DOHH2 (cell line): ENCODE data around the gene NFKB1.

Experiments used
- H3F3A ChIP-seq: fragments of 200-600 bp; sonication (generic), shearing (Covaris generic); 2 replicates; pipeline ENCODE4 v1.6.0; 2016; ENCODE audit warnings: antibody characterized with exemption, mild to moderate bottlenecking; ENCODE audit not compliant: control insufficient read depth, insufficient read depth
- H3K27ac ChIP-seq: fragments of 200-600 bp; sonication (generic); 2 replicates; pipeline ENCODE4 v1.5.1; 2014; ENCODE audit warnings: low read depth, mild to moderate bottlenecking, low read length, moderate library complexity
- H3K27me3 ChIP-seq: fragments of 200-600 bp; sonication (generic); 2 replicates; pipeline ENCODE4 v1.6.1; 2014; ENCODE audit warnings: mild to moderate bottlenecking, low read length, mixed read lengths; ENCODE audit not compliant: control insufficient read depth
- H3K36me3 ChIP-seq: fragments of 200-600 bp; sonication (generic); 2 replicates; pipeline ENCODE4 v1.6.1; 2014; ENCODE audit warnings: mild to moderate bottlenecking, low read length, moderate library complexity, mixed read lengths; ENCODE audit not compliant: control insufficient read depth
- H3K4me1 ChIP-seq: fragments of 200-600 bp; sonication (generic); 2 replicates; pipeline ENCODE4 v1.6.1; 2014; ENCODE audit warnings: mild to moderate bottlenecking, low read length, mixed read lengths; ENCODE audit not compliant: control insufficient read depth
- H3K4me2 ChIP-seq: fragments of 200-600 bp; sonication (generic); 2 replicates; pipeline ENCODE4 v1.6.0; 2014; ENCODE audit warnings: mild to moderate bottlenecking, low read length, moderate library complexity
- H3K4me3 ChIP-seq: fragments of 200-600 bp; sonication (generic); 2 replicates; pipeline ENCODE4 v1.5.1; 2014; ENCODE audit warnings: mild to moderate bottlenecking, low read length, mixed read lengths
- H3K79me2 ChIP-seq: fragments of 200-600 bp; sonication (generic); 2 replicates; pipeline ENCODE4 v1.6.1; 2014; ENCODE audit warnings: mild to moderate bottlenecking, low read length, mixed read lengths; ENCODE audit not compliant: control insufficient read depth
- H3K9me2 ChIP-seq: fragments of 200-600 bp; sonication (generic); replicated peaks from 2 replicates; pipeline ENCODE4 v1.6.1; 2014; ENCODE audit warnings: mild to moderate bottlenecking, low read length, mixed read lengths; ENCODE audit not compliant: control insufficient read depth
- H3K9me3 ChIP-seq: fragments of 200-600 bp; sonication (generic); 2 replicates; pipeline ENCODE4 v1.6.1; 2014; ENCODE audit warnings: antibody characterized with exemption, low read length, mixed read lengths; ENCODE audit not compliant: control insufficient read depth, insufficient read depth
- H4K20me1 ChIP-seq: fragments of 200-600 bp; sonication (generic); 2 replicates; pipeline ENCODE4 v1.6.0; 2014; ENCODE audit warnings: low read depth, mild to moderate bottlenecking, antibody characterized with exemption, low read length, moderate library complexity; ENCODE audit not compliant: control insufficient read depth, insufficient read depth
- EZH2phosphoT487 ChIP-seq: fragments of 200-600 bp; sonication (generic); IDR thresholded peaks from 2 replicates; pipeline ENCODE4 v1.6.1; 2017; ENCODE audit warnings: borderline replicate concordance, mild to moderate bottlenecking, antibody characterized with exemption, low read length, moderate library complexity, mixed read lengths
- TF ChIP-seq, protein P1 (sequence below): fragments of 200-600 bp; sonication (generic); IDR thresholded peaks from one replicate; pipeline ENCODE4 v1.5.1; 2014; ENCODE audit warnings: antibody characterized with exemption, mild to moderate bottlenecking, low read depth, low read length; ENCODE audit not compliant: poor library complexity, severe bottlenecking

NFKB1 gene

GRCh38 chr4:102572452-102572851 lies 71.3 kb downstream of the NFKB1 start:
- no peak overlapping the region for H3K27ac ChIP-seq
- H3K4me3 ChIP-seq = no peak overlapping the region
- no peaks in the 10 kb centered on the region for H3K9me2 ChIP-seq
- H3K4me1 ChIP-seq = peaks cover 11% of the 10 kb centered on the region
- H4K20me1 ChIP-seq = no peaks in the 10 kb centered on the region; the same call in 1 of the 2 replicates
- no peak overlapping the region for H3K4me2 ChIP-seq
- no peak for TF ChIP-seq EZH2phosphoT487
- TF ChIP-seq, protein P1, sequence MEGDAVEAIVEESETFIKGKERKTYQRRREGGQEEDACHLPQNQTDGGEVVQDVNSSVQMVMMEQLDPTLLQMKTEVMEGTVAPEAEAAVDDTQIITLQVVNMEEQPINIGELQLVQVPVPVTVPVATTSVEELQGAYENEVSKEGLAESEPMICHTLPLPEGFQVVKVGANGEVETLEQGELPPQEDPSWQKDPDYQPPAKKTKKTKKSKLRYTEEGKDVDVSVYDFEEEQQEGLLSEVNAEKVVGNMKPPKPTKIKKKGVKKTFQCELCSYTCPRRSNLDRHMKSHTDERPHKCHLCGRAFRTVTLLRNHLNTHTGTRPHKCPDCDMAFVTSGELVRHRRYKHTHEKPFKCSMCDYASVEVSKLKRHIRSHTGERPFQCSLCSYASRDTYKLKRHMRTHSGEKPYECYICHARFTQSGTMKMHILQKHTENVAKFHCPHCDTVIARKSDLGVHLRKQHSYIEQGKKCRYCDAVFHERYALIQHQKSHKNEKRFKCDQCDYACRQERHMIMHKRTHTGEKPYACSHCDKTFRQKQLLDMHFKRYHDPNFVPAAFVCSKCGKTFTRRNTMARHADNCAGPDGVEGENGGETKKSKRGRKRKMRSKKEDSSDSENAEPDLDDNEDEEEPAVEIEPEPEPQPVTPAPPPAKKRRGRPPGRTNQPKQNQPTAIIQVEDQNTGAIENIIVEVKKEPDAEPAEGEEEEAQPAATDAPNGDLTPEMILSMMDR = no peak
- no peaks in the 10 kb centered on the region for H3K27me3 ChIP-seq
- H3K79me2 ChIP-seq = peaks cover 7% of the 10 kb centered on the region
- peaks cover 50% of the 10 kb centered on the region for H3K36me3 ChIP-seq
- no peaks in the 10 kb centered on the region for H3F3A ChIP-seq
- H3K9me3 ChIP-seq = no peaks in the 10 kb centered on the region

DNA sequence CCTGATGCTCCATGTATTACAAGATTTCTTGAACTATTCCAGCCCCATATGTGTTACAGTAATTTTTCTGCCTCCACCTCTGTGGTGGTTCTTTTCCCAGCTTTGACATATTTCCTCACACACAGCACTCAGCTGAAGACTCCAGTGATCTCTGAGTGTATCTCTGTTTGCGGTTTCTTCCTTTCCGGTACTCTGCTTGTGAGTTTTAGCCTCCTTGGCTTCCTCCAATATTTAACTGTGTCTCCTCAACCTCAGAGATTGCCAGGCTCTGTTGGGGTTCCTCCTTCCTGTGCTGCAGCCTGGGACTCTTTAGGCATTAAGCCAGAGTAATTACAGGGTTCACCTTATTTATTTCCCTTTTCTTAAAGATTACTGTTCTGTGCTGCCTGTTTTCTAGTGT lies 73.2 kb downstream of the NFKB1 start:
- TF ChIP-seq, protein P1 = no peak
- no peak for TF ChIP-seq EZH2phosphoT487
- no peaks in the 10 kb centered on the region for H3K9me2 ChIP-seq
- H3K27me3 ChIP-seq = no peaks in the 10 kb centered on the region
- no peaks in the 10 kb centered on the region for H3F3A ChIP-seq
- H3K4me1 ChIP-seq = peaks cover 11% of the 10 kb centered on the region
- H3K27ac ChIP-seq = no peak overlapping the region
- no peaks in the 10 kb centered on the region; the same call in 1 of the 2 replicates for H4K20me1 ChIP-seq
- no peak overlapping the region for H3K4me3 ChIP-seq
- no peak overlapping the region; the same call in 1 of the 2 replicates for H3K4me2 ChIP-seq
- H3K9me3 ChIP-seq = no peaks in the 10 kb centered on the region
- peaks cover 7% of the 10 kb centered on the region for H3K79me2 ChIP-seq
- peaks cover 50% of the 10 kb centered on the region for H3K36me3 ChIP-seq

- no peak for TF ChIP-seq EZH2phosphoT487
- TF ChIP-seq, protein P1 = no peak
- Histone ChIP-seq H4K20me1 (no peaks in the 10 kb centered on the region; the same call in 1 of the 2 replicates), H3K4me3 (no peak overlapping the region), H3K27me3 (no peaks in the 10 kb centered on the region), H3K79me2 (peaks cover 7% of the 10 kb centered on the region), H3K36me3 (peaks cover 48% of the 10 kb centered on the region), H3F3A (no peaks in the 10 kb centered on the region), H3K4me1 (peaks cover 11% of the 10 kb centered on the region), H3K9me3 (no peaks in the 10 kb centered on the region), H3K9me2 (no peaks in the 10 kb centered on the region), H3K4me2 (no peak overlapping the region), H3K27ac (no peak overlapping the region)
These were observed 74.4 kb downstream of the NFKB1 start for GRCh38 chr4:102575369-102576129.
